Measurements from ENCODE around the gene REP15.
"Not testable (repeated sequence)": the region's sequence is repeated elsewhere in the genome, so short reads cannot be mapped to it uniquely, and the experiment has no call there.

The REP15 gene

DNA sequence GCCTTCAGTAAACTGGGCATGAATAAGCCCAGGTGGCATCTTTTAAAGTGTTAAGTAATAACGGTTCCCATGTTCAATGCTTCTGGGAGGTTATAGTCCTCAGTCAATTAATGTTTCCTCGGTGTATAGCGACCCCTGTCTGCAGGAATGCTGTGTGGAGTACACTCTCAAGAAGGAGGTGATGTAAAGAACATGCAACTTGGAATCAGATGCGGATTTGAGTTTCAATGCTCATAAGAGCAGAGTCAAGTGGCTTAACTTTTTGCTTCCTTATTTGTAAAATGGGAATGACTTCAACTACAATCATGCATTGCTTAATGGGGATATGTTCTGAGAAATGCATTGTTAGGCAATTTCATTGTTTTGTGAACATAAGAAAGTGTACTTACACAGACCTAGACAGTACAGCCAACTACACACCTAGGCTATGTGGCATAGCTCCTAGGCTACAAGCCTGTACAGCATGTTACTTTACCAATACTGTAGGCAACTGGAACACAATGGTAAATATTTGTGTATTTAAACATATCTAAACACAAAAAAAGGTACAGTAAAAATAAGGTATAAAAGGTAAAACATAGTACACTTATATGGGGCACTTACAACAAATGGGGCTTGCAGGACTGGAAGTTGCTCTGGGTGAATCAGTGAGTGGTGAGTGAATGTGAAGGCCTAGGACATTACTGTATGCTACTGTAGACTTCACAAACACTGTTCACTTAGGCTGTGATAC, 7.6 kb downstream of the REP15 start:
- peak; percentile 51 for DNase-seq (ENCODE audit: low read depth)

DNA sequence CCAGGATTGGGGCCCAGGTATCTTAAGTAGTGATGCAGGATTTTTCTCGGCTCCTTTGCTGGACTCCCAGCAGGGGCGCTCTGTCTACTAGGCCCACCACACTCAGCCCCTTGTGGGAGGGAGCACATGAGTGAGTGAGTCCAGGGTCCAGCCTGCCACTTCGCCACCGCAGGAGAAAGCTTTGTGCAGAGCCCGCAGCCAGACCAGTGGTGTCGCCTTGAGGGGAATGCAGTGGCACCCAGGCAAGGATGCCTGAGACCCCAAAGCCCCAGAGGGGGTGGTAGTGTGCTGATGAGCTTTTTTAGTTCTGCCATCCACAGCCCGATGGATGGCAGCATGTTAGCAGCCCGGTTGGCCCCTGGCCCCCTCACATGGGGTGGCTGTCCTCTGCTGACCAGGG, 9.0 kb downstream of the REP15 start:
- no peak for DNase-seq (ENCODE audit: low read depth)

DNA sequence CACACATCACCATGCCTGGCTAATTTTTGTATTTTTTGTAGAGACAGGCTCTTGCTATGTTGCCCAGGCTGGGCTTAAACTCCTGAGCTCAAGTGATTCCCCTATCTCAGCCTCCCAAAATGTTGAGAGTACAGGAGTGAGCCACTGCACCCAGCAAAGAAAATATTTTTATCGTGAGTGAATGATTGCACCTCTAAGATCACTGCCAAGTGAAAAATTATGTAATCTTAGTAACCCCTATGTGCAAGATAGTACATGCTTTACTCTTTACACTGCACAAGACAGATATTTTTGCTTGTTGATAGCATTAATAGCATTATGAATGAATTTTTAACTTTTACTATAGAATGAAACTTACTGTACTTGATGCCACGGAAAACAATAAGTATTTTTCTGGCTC, 11.0 kb downstream of the REP15 start:
- DNase-seq (ENCODE audit: low read depth): no peak

DNA sequence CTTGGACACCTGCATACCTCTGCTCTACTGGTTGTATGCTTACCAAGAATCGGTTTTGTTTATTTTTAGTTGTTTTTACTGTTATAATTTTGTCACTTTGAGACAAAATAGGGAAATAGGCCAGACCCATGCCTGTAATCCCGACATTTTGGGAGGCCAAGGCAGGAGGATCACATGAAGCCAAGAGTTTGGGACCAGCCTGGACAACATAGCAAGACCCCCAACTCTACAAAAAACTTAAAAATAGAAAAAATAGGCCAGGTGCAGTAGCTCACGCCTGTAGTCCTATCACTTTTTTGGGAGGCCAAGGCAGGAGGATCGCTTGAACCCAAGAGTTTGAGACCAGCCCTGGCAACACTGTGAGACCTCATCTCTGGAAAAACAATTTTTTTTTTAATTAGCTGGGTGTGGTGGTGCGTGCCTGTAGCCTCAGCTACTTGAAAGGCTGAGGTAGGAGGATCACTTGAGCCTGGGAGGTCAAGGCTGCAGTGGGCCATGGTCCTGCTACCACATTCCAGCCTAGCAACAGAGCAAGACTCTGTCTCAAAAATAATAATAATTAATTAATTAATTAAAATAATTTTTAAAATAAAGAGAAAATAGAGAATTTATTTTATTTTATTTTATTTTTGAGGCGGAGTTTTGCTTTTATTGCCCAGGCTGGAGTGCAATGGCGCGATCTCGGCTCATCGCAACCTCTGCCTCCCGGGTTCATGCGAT, 13.1 kb downstream of the REP15 start:
- DNase-seq (ENCODE audit: low read depth): no peak

DNA sequence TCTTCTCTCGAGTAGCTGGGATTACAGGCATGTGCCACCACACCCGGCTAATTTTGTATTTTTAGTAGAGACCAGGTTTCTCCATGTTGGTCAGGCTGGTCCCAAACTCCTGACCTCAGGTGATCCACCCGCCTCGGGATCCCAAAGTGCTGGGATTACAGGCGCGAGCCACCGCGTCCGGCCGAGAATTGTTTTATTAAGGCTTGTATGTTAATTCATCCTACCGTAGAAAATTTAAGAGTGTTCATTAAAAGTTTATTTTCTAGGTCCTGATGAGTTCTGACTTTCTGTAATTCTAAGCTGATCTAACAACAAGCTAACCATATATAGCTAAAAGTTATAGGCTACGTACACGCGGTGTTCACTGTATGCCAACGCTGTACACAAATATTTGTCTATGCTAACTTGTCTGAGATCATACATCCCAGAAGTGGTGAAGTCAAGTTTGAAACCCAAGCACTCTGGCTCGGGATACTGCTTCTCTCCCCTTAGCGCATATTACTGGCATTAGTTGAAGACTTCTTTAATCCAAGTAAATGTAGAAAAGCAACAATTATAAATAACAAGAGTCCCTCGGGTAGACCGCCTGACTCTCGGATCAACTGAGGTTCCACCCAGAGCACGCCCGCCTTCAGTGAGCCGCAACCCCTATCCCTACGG, 13.8 kb downstream of the REP15 start:
- DNase-seq (ENCODE audit: low read depth): no peak

DNA sequence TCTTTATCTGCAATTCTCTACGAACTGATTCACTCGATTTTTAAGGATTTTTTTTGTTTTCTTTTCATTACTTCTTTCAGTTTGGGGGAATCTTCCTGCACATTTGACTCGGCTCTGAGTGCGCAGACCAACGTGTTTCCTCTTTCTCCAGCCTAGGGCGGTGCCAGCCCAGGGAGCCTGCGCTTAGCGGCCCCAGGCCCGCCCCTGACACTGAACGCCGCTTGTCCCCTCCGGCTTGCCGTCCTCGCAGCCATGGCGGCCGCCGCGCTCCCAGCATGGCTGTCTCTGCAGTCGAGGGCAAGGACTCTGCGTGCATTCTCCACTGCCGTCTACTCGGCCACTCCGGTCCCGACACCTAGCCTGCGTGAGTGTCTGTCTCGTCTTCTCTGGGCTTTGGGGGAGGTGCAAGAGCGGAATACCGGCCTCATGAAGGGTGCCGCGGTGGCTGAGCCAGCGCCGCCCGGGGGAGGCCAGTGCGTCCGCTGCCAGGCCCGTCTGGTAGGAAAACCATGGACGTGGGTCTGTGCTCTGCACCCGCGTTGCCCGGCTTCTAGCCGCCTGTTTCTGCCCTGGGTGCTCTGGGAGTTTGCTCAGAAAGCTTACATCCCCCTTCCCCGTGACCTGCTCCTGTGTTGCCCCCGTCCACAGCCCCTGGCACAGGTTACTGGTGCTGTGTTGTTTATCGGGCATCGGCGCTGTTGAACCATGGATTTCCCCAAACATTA, 14.5 kb downstream of the REP15 start, which contains the start of gene MRPS35:
TSS of gene MRPS35 (plus strand) at position 241 of the 725 bp plus-strand sequence. CDS start at position 253, 12 bp downstream.
- DNase-seq (ENCODE audit: low read depth): peak; percentile 77

DNA sequence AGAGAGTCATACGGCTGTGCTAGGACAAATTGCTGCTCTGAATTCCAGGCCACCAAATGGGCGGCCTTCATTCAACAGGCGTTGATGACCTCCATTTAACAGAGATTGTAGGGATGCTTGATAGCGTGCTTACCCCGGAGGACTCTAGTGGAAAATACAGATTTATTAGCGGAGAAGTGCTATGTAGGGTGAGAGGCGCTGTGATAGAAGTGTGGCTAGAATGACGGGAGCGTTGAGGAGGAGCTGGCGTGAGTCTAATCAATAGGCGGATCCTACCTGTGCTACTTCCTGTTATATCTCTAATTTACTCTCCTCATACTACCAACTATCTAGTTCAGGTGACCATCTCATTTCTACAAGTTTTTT, 15.1 kb downstream of the REP15 start:
- DNase-seq (ENCODE audit: low read depth): no peak

DNA sequence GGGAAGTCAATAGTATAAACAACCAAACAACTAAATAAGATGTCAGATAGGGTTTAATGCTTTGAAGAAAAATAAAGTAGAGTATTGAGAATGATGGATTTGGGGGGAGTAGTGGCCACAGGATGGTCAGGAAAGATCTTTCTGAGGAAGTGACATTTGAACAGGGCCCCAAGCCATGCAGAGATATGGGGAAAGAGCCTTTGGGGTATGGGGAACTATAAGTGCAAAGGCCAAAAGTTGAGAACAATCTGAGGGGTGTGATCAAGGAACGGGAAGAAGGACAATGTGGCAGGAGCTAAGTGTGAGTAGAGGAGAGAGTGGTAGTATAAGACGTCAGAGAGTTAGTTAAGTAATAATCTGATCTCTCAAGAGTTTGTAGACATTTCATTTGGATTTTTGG, 15.7 kb downstream of the REP15 start:
- no peak for DNase-seq (ENCODE audit: low read depth)

DNA sequence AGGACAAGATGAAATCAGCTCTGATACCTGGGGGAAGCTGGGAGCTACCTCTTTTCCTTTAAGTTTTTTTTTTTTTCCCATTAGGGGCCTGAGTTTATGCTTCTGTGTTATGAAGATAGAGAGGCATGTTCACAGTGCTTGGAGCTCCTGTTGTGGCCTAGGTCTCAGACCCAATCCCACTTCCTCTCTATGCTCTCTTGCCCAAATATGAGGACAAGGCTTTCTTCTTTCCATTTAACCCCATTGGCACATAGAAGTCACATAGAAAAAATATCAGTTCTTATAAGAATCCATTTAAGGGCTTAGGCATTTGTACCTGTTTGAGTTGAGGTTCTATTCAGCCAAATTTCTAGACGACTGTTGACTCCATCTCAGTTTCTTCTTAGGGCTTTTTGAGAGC, 27.0 kb downstream of the REP15 start:
- no peak for DNase-seq (ENCODE audit: low read depth)

DNA sequence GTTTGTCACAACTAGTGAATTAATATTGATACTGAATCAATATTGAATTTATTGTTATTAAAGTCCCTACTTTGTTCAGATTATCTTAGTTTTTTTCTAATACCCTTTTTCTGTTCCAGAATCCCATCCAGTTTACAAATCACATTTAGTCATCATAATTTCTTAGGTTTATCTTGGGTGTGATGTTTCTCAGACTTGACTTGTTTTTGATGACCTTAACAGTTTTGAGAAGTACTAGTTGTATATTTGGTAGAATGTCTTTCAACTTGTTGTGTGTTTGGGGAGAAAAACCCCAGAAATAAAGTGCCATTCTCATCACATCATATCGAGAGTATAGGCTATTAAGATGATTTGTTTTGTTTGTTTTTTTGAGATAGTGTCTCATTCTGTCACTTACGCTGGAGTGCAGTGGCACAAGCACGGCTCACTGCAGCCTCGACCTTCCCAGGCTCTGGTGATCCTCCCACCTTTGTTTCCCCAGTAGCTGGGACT, 33.9 kb downstream of the REP15 start:
- no peak for DNase-seq (ENCODE audit: low read depth)

DNA sequence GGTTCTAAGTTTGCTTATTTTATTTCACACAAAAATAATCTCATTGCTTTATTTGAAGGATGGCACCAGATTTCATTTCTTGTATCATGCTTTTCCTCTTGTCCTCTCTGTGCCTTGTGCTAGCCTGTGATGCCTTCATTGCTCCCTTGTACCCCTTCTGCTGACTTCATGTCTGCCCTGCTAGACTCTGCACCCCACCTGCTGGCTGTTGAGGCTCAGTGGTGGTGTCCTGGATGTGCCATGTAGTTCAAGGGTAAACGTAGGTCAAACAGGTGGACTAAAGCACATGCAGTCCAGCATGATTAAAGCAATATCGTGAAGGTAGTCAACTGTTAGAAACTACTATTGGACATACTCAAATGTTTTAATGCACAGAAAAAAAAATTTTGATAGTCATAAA, 36.0 kb downstream of the REP15 start:
- no peak for DNase-seq (ENCODE audit: low read depth)

DNA sequence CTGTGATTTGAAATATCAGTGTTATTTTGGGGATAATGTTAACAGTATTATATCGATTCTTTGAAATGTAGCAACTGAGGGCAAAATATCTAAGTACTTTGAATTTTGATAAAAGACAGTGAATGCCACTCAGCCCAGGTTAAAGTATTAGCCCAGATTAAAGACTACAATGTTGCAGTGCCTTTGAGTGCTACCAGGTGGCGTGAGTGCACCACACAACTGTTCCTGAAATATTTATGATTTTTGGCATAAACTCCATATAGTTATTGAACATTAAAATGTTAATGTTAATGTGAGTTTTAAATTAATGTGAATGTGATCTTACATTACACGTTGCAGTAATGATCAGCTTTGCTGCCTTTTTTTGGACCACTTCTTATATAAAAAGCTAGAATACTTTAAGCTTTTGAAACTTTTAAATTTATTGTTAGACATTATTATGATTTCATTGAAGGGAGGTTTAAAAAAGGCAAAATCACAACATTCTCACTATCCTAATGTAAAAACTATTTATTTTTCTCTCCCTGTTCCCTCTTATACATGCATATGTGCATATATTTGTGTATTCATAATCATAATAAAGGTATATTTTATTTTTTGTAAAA, 36.9 kb downstream of the REP15 start:
- no peak for DNase-seq (ENCODE audit: low read depth)

DNA sequence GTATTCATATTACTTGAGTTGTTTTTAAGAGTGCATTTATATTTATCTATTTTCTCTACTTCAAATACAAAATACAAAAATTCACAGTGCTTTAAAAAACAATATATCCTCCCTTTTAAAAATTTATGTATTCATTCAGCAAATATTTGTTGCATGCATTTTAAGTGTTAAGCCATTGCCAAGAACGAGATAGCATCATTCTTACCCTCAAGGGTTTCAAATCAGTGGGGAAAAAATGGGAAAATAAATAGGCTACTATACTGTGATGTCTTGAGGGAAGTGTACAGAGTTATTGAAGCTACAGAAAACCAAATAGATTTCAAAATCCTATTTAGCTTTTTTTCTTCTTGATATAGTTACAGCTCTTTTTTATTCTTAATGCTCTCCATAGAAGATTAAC, 37.5 kb downstream of the REP15 start:
- DNase-seq (ENCODE audit: low read depth): no peak

DNA sequence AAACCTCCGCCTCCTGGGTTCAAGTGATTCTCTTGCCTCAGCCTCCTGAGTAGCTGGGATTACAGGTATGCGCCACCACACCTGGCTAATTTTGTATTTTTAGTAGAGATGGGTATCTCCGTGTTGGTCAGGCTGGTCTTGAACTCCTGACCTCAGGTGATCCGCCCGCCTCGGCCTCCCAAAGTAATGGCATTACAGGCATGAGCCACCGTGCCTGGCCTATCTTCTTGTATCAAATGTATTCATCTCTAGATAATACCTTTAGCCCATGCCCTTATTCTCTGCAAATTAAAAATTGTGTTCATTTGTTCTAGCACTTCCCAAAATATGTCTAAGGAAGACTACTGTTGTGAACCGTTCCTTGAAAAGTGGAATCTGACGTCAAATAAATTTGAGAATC, 38.1 kb downstream of the REP15 start:
- DNase-seq (ENCODE audit: low read depth): not testable (repeated sequence)

DNA sequence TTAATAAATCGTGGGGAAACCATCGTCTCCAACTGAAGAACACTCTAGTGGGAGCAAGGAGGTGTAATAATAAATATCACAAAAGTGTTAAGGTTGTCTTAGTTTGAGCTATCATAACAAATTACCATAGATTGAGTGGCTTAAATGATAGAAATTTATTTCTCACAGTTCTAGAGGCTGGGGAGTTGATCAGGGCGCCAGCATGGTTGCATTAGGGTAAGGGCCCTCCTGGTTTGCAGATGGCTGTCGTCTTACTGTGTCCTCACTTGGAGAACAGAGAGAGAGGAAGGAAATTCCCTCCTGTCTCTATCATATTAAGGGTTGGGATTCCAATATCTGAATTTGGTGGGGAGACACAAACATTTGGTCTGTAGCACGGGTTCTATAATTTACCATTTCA, 47.4 kb downstream of the REP15 start:
- DNase-seq (ENCODE audit: low read depth): no peak

DNA sequence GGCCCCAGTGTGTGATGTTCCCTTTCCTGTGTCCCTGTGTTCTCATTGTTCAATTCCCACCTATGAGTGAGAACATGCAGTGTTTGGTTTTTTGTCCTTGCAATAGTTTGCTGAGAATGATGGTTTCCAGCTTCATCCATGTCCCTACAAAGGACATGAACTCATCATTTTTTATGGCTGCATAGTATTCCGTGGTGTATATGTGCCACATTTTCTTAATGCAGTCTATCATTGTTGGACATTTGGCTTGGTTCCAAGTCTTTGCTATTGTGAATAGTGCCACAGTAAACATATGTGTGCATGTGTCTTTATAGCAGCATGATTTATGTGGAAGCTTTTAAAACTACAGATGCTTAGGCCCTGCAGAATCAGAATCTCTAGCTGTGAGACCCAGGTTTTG, 49.5 kb downstream of the REP15 start:
- not testable (repeated sequence) for DNase-seq (ENCODE audit: low read depth)

Data from stimulated activated CD8-positive, alpha-beta memory T cell treated with anti-CD3 and anti-CD28 coated beads, Interleukin-15, amount 100 ng/mL, for 1 hour (primary cell).